ENCODE measurements around the gene HMX2.
"Not testable (repeated sequence)": the region's sequence is repeated elsewhere in the genome, so short reads cannot be mapped to it uniquely, and the experiment has no call there.

The HMX2 gene

DNA sequence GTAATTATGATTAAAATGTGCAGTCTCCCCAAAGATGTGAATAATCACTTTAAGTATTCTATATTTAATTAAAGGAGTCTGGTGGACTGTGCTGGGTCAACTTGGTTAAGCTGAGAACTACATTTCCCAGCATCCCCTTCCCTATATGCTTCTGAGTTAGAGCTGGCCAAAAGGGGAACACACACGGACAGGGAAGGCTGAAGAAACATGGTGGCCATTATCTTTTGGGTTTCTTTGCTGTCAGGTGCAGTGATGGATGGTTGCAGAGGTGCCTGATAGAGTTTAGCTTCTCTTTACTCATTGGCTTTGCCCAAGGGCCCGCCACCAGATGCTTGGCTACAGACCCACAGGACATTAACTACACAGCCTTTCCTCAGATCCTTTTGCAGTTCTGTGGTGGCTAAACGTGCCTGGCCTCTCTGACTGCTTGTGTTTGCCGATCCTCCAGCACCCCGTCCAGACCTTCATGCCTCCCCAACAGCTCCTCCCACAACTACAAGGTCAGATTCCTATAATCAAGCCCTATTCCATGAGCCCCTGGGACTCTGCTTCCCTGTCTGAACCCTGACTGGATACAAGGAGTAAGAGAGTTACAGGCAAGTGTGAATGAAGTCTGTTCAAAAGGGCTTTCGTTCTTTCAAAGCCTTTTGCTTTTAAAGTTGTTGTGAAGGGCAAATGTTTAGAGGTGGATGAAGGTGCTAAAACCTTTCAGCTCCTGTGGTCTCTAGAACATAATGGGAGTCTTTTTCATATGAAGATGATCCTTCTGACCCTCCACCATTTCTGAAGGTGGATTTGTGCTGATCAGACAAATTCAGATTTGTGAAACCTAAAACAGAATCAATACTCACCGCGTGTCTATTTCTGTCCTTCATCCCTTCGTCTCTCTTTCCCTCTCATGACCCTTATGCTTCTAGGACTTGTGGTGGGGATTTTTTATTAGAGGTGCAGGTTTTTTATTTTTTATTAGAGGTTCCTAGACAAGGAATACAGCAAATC lies 27.8 kb downstream of the HMX2 start:
- in situ Hi-C loops (cut with HindIII; ENCODE audit: low pct_ligation_motif_present, low pct_unique_long_range_greater_than_20kb, low sequenced_read_pairs) = no loop called here
- DNase-seq = no peak

DNA sequence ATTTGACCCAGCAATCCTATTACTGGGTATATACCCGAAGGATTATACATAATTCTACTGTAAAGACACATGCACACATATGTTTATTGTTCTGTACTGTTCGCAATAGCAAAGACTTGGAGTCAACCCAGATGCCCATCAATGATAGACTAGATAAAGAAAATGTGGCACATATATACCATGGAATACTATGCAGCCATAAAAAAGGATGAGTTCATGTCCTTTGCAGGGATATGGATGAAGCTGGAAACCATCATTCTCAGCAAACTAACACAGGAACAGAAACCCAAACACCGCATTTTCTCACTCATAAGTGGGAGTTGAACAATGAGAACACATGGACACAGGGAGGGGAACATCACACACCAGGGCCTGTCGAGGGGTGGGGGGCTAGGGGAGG lies 30.5 kb downstream of the HMX2 start:
- in situ Hi-C loops (cut with HindIII; ENCODE audit: low pct_ligation_motif_present, low pct_unique_long_range_greater_than_20kb, low sequenced_read_pairs); DNase-seq: not testable (repeated sequence)

DNA sequence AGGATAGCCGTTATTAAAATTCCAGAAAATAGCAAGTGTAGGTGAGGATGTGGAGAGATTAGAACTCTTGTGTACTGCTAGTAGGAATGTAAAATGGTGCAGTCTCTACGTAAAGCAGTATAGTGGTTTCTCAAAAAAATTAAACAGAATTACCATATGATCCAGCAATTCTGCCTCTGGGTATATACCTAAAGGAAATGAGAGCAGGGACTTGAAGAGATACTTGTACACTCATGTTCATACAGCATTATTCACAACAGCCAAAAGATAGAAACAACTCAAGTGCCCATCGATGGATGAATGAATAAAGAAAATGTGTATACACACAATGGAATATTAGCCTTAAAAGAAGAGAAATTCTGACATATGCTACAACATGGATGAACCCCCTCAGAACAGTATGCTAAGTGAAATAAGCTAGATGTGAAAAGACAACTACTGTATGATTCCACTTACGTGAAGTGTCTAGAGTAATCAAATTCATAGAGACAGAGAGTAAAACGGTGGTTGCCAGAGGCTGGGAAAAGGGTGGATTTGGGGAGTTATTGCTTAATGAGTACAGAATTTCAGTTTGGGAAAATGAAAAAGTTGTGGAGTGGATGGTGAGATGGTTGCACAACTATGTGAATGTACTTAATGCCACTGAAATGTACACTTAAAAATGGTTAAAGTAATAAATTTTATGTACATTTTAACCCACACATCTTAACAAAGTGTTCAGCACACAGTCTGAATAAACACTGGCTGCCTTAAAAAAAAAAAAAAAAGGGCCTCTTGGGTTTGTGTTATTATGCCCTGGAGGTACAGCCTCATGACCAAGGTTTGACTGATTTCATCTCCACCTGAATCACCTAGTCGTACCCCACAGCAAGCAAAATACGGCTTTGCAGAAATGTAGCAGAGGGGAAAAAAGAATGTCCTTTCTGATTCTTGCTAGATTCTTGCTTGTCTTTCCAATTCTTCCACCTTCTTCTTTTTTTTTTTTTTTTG lies 32.5 kb downstream of the HMX2 start:
- DNase-seq = no peak

DNA sequence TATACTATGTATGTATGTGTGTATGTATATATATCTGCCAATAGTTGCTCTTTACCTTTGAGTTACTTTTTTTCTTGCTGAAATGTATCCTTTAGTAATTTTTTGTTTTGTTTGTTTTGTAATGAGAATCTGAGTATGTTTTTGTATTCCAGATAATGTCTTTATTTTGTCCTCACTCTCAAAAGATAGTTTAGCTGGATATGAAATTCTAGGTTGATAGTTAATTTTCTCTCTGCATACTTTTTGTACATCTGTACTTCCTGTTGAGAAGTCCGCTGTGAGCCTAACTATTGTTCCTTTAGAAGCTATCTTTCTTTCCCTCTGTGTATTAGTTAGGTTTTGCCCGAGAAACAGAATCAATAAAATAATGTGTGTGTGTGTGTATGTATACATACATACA lies 35.8 kb downstream of the HMX2 start:
- DNase-seq = no peak
- in situ Hi-C loops (cut with HindIII; ENCODE audit: low pct_ligation_motif_present, low pct_unique_long_range_greater_than_20kb, low sequenced_read_pairs) = no loop called here

More for the DNA sequence above, 32.5 kb downstream of the HMX2 start:
- in situ Hi-C loops (cut with HindIII; ENCODE audit: low pct_ligation_motif_present, low pct_unique_long_range_greater_than_20kb, low sequenced_read_pairs) = no loop called here

DNA sequence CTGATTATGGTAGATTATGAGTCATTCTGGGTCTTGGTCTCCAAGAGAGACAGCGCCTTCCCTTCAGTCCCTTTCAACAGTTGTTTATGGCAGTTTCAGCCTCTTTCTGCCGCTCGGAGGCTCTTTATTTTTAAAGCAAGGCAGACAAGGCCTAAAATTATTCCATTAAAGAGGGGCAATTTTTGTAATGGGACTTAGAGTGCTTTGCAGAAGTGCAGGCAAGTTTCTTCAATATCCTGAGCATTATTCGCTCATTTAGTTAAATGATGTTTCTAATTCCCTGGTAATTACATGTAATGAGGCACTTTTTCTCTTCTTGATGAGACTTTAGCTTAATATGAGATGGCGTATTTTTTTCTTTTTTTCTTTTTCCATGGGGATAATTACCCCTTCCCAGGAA lies 39.8 kb downstream of the HMX2 start:
- DNase-seq = no peak
- in situ Hi-C loops (cut with HindIII; ENCODE audit: low pct_ligation_motif_present, low pct_unique_long_range_greater_than_20kb, low sequenced_read_pairs) = no loop called here

DNA sequence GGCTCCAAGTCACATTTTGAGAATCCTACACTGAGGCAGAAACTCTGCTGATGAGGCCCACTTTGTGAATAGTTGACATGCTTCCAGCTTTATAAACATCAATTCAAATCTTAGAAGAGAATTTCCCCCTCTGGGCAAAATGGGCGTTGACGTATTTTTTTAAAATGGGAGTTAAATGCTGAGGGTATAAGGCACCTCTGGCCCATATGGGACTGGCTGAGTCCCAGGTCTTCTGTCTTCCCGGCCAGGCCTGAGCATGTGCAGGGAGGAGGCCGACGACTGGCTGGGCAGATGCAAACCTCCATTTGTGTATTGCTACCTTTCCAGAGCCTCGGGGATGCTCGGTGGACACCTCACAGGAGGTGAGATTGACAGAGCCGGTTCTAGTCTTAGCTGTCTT lies 44.0 kb downstream of the HMX2 start:
- in situ Hi-C loops (cut with HindIII; ENCODE audit: low pct_ligation_motif_present, low pct_unique_long_range_greater_than_20kb, low sequenced_read_pairs) = no loop called here
- DNase-seq = no peak

DNA sequence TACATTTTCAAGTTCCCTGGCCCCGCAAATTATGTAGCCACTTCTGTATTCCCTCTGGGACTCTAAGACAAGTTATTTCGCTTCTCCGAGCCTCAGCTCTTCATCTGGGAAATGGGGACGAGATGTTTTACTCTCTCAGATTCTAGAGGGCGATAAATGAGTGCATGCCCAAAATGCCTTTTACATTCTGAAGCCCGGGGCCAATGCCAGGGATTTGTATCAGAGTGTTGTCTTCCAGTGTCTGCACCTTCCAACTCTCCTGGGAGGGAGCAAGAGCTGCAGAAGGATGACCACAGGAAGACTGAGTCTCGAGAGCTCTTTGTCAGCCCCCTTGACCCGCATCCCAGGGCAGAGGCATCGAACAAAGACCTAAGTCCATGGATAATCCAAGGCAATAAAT lies 46.1 kb downstream of the HMX2 start:
- in situ Hi-C loops (cut with HindIII; ENCODE audit: low pct_ligation_motif_present, low pct_unique_long_range_greater_than_20kb, low sequenced_read_pairs) = no loop called here
- DNase-seq = no peak

Measured in ACHN (cell line).